OCI-M1 (cell line): ENCODE measurements around the gene TENM3.

ENCODE experiments used
- DNase-seq: peaks from one replicate; lab custom pipeline; 2025; lab: John Stamatoyannopoulos, UW

The TENM3 gene

DNA sequence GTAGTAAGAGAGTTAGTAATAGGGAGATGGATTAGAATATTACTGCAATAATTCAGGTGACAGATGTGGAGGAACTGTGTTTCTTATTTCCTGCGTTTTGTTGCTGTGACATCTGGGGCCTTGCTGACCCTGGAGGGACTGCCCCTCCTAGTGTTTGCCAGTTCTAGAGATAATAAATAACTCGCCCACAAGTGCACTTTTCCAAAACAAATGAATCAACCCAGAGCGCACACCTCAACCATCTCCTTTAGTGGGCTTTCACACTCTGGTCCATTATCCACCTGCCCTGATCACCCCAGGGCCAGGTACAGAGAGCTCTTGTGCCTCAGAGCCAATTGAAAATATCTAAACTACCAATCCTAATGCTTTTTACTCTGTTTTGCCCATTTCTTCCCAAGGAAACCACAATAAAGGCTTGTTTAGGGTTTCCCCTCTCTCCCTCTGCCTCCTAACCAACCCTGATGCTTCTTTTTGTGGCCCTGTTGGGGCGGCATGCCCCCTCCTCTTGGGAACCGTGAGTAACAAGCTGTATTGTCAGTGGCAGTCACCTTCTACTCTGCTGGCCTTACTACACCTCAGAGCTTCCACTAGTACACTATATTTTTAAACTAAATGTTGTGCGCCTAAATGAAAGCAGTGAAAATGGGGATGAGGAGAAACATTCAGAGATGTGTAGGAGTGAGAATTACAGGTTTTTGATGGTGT, 270.5 kb downstream of the TENM3 start:
- DNase-seq: no peak

DNA sequence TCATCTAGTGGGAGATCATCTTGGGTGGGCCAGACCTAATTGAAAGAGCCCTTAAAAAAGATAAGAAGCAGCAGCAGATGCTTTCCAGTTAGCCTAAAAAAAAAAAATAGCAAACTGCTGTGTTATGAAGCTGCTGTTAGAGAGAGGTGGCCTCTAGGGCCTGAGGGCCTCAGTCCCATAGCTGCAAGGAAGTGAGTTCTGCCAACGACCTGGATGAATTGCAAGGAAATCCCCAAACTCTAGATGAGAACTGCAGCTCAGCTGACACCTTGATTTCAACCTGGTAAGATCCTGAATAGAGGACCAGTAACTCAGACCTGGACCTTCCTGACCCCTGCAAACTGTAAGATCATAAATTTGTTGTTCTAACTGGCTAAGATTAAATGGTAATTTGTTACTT, 275.2 kb downstream of the TENM3 start:
- DNase-seq: no peak

DNA sequence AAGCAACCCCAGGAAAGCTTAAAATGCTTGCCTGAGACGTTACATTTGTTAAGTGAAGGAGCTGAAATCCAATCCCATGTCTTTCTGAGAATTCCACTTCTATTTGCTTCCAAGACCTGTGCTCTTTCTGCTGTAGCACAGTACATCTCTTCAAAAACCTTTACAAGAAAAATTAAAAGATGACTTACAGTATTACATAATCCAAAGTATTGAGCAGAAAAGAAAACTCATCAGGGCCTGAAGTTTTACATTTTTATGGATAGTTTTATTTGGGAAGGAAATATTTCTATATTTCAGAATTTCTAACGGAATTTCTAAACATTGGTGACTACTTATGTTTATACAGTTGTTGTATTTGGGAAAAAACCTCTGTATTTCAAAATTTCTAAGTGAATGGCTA, 276.3 kb downstream of the TENM3 start:
- no peak for DNase-seq

DNA sequence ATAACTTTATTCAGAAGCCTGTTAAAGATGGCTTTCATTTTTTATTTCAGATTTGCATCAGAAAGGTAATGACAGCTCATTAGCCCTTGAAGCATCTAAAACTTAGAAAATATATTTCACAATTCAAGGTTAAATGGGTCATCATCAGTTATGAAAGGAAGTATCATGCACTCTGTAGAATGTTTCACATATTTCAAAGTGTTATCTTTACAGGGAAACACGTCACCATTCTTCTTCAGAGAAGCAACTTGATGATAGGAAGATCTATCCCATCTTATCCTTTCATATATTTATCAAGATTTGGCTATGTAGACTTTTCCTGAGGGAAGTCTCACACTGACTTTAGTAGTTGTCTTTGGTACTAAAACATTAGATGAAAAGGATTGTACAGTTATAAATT, 277.8 kb downstream of the TENM3 start:
- DNase-seq: no peak

DNA sequence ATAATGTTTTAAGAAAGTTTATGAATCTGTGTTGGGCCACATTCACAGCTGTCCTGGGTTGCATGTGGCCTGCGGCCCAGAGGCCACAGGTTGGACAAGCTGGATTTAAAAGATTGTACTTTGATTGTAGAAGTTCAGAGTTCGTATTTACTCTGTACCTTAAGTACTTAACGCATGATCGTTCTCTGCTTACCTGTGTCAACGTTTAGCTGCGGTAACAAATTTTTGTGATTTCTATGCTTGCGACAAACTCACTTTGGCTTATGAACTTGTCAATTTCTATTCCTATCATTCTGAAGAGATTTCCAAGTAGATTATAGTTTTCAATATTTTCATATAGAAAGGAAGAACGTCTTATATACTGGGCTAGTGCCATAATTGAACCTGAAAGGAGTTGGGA, 285.6 kb downstream of the TENM3 start:
- no peak for DNase-seq

DNA sequence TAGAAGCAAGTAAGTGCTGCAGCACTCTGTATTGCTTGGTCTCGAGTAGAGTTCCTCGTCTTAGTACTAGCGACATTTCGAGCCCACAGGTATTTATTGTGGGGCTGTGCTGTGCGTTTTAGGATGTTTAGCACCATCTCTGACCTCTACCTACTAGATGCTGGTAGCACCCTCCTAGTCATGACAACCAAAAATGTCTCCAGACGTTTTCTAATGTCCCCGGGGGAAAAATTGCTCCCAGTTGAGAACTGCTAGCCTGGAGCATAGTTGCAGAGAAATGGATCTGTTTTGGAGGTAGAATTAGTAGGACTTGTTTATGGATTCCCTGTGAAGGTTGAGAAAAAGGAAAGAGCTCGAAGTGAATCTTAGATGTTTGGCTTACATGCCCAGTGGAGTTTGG, 287.2 kb downstream of the TENM3 start:
- DNase-seq: peak; percentile 23

DNA sequence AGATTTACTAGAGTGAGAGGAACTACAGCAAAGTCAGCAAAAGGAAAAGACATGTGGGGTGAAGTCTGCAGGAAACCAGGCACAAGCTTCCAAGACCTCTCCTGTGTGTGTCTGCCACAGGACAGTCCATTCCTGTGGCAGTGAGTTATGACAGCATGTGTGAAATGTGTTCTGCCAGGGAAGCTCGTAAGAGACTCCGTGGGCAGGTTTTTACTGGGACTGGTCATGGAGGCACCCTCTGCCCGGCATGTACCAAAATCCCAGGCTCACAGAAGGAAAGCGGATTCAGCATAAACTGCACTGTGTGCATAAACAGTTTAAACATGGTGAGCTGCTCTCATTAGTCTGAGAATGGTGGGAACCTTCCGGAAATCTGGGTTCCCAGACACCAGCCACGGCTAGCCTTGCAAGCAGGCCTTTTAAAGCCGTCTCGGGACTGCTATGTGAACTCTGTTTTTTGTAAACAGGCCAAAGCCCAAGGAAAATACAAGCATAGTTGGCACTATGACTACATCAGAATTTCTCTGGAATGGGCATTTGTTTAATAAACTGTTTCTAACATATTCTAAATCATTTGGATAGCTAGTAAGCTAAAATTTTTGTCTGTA, 288.5 kb downstream of the TENM3 start:
- no peak for DNase-seq

DNA sequence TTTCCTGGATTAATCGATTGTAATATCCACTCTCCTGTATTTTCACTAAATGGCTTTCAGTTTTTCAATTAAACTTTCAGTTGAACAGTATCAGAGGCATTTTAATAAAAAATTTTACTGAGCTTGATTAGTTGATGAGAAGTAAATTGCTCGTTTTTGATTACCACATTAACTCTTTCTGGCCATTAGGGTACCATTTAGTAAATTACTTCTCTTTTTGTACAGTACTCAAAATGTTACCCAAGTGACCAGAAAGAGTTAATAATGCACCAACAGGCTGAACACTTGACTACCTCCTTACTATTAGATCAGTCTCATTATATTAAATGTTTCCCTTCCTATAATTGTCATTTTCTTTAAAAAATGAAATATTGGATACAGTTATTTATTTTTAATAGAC, 289.2 kb downstream of the TENM3 start:
- no peak for DNase-seq

DNA sequence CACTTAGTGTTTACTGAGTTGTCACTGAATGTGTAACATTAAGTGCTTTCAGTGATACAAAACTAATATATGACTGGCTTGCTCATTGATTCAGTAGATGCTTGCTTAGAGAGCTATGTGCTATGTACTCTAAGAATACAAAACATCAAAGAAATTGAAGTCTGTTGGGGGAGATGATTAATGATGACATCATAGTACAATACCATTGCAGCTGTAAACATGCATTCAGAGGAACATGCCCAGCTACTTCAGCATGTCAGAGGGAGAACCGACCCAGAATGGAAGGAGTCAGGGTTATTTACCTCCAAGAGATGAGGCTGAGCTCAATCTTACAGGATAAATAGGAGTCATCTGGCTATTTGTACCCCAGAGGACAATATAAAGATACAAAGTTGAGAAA, 290.8 kb downstream of the TENM3 start:
- DNase-seq: no peak

DNA sequence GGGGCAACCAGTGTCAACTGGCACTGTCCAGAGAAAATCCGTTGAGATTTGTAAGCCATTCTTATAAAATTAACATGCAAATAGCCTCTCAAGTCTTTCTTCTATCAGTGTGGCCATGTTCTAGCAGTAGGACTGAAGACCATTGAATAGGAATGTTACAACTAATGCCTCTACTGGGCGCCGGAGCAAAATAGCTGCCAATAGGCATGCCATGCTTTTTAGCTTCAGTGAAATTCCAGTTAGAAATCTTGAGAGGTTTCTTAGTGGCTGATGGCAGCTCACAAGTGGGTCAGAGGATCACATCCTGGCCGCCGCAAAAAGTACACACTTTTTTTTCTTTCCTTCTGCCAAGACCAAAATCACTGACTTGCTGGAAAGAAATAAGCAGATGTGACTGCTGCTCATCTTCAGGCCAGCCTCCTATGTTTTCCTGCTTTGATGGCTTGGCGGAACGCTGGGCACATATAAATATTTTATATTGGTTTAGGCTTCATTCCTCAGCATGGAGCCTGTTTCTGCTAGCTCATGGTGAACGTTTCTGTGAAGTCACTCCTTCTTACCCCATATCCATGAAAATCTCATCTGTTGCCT, 293.1 kb downstream of the TENM3 start:
- no peak for DNase-seq

DNA sequence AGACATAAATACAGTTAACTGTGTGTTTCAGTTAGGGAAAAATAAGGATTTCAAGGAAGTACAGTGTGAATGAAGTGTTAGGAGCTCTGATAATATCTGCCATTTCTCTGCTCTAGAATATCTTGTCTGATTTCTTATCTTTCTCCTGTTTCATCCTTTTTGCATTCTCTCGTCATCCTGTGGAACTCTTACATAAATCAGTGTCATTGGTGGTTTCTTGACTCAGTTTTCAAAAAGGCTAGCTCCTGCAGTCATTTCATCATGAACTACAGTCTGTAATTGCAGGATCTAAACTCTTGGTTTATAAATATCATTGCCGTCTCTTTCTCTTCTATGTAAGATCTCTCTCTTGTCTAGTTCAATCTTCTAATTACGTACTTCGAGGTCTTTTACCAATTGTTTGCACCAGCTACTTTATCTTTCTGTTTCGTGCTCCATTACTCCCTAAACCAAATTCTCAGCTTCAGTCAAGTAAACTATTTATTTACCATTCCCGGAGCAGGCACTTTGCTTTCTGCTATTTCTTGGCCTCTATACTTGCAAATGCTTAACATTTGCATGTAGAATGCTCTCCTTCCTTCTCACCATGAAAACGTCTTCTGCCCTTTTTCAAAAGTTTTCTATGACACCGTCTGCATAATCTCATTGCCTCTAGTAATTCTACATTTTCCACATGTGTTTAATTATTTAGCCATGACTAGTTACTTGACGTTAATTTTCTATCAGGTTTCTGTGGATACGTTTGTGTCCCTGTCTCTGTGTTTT, 294.0 kb downstream of the TENM3 start:
- no peak for DNase-seq

DNA sequence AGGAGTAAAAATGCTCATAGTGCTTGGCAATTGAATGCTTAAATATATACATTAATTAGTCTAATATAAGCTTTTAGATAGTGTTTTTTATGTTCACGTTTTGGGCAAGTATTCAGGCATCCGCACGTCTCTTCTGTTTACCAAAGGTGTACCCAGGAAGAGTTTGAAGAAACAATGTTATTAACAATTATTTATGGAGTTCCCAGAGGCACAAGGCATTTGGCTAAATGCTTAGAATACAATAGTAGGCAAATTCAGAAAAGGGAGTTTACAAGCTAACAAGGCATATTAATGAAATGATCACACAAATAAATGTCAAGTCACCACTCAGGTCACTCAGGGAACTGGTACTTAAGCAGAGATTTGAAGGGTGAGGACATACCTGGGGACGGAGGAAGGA, 294.8 kb downstream of the TENM3 start:
- no peak for DNase-seq

DNA sequence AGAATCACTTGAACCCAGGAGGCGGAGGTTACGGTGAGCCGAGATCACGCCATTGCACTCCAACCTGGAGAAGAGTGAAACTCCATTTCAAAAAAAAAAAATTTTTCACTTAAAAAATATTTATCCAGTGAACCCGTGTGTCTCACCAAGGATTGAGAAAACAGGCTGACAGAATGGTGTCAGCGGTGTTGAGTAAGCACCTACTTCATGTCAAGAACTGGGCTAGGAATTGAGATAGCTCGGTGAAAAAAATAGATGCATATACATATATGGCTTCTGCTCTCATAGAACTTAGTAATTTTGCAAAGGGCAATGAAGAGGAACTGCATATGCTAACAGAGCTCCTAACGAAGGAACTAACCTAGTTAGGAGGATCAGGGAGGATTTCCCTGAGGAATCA, 297.3 kb downstream of the TENM3 start:
- DNase-seq: no peak

DNA sequence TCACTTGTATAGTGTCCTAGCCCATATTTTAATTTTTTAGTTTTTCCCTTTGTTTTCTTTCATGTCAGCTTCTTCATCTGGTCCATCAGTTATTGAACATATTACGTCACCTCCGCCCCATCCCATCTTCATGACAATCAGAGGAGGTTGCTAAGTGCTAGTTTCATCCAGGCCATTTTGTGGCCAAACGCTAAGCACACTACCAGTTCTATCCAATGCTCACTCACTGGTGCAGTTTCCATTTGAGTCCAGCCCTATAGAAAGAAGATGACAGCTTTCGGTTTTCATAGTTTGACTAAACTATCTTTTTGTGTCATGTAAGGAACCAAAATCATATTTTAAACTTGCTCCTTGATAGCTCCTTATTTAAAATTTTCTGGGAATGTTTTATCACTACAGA, 304.2 kb downstream of the TENM3 start:
- DNase-seq: no peak

DNA sequence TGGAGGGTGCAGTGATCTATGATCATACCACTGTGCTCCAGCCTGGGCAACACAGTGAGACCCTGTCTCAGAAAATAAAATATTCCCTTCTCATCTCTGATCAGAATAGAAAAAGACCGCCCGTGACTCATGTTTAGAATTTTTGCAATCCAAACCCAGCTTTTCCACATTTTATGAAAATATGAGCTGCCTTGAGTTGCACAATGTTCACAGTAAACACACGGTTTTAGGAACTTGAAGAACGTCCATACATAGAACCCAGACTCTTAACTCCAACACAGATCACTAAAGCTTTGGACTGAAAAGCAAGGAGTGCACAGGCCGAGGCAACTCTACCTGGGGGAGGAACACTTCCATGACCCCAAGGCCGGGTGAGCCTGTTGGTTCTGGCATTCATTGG, 305.0 kb downstream of the TENM3 start:
- DNase-seq: no peak

DNA sequence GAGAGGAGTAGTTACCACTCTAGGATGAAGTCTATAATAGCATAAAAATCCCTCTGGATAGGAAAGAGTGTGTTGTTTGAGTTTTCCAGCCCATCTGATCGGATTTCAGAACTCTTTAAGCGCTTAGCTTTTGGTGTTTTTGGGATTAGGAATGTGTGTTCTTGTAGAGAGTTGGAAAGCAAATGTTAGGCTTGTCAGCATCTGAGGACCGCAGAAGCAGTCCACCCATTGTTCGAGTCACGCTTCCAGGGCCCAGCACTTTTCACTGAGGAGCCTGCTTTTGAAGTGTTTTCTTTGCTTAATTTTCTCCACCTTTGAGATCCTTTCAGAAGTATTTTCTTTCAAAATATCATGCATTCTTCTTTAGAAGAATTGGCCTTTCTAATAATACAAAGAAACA, 306.2 kb downstream of the TENM3 start:
- DNase-seq: no peak

DNA sequence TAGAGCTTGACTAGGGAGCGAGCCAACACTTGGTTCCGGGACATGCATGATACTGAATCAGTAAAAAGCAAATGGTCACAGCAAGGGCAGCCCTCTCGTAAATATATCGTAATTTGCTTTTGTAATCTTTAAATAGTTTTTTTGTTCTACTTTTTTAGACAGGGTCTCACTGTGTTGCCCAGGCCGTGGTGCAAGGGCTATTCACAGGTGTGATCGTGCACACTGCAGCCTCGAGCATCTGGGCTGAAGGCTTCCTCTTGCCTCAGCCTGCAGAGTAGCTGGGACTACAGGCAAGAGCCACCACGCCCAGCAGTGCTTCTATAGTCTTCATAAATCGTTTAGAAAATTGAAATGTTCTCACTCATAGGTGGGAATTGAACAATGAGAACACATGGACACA, 309.7 kb downstream of the TENM3 start:
- no peak for DNase-seq

DNA sequence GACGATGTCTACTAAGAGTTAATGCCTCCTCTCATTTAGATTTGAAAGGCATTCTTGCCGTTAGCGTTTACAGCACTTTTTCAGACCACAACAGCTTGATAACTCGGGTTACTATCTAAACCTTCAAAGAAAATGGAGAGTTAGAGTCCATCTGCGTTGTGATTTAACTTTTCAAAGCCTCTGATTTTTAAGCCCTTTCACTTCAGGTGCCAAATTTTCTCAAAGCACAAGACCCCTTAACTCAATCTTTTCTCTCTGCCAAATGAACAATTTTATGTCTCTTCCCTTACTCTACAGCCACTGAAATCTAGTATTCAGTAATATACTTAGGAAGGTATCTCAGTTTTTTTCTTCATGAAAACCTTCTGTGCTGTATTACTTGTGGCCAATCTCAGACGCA, 310.5 kb downstream of the TENM3 start:
- peak; percentile 11 for DNase-seq

DNA sequence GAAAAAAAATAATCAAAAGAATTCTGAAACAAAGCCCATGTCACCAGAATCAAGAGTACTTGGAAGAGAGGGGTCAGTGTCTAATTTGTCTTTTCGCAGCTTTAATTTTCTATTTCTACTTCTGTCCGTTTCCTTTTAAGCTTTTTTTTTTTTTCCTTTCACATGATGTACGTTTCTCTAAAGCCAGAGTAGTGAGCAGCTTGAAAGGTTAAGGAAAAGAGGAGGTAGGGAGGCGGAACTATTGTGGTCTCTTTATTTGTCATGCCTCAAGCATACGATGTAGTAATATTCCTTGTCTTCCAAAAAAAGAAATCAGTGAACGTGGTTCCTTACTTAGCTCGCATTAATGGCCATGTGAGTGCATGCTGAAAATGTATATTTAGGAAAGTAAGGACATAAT, 311.5 kb downstream of the TENM3 start:
- DNase-seq: no peak

DNA sequence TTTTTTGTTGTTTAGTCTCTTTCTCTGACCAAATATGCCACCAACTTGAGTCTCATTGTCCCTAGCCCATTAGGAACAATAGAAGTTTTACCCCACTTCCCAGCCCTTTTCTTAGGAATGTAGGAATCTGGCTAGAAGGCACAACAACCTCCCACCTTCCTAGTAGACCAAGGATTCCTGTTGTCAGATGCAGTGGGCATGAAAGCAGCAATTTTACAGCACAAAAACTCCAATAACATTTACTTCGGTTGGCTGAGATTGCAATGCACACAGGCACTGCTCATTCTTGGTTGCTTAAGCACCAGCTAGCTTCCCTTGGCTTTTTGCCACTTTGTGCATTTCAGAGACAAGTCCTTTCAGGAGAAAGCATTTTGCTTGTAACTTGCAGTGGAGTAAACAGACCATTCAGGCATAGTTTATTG, 312.8 kb downstream of the TENM3 start:
- DNase-seq: no peak

DNA sequence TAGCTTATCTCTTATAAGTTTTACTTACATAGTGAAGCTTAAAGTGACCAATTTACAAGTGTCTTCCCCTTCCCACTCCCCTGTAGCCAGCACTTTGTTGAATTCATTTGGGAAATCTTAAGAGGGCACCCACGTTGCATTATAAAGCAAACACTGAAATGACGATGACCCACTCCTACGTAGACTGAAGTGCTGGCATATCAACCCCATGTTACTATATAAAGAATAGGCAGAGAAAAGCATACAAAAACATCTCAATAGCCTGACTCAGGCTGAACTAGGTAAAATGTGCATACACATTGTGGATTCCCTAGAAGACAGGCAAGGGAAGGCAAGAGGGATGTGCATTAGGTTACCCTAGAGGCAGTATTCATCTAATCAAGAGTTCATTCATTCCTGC, 313.4 kb downstream of the TENM3 start:
- DNase-seq: no peak

DNA sequence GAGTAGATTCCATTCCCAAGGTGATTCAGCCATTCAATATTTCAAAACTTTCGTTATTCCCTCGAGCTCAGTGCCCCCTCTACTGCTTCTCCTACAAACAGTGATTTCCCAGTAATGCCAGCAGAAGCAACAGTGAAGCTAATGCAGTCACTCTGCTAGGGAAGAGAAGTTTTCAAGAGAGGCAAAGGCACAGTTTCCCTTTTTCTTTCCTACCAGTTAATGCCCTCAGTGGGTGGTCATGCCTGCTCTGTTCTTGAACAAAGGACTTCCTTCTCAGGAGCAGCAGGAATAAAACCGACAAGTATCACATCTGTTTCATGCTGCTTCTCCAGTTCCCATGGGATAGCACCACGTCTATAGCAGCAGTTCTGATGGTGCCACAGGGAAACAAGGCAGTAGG, 317.2 kb downstream of the TENM3 start:
- DNase-seq: peak; percentile 17

DNA sequence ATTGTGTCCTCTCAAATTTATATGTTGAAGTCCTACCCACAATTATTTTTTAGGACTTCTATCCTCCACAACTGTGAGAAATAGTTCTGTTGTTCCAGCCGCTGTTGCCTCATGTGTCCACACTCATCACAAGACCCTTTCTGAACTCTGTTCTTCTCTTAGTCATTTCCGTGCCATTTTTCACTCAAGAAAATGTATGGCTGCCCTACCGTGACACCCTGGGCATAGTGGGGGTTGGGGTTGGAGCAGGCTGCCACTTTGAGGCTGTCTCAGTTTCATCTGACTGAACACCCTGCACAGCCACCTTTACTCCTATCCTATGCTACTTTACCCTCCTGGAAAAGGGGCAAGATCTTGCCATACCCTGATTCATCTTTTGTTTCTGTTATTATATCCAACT, 319.1 kb downstream of the TENM3 start:
- no peak for DNase-seq
